Mesendoderm (in vitro differentiated cells): ENCODE results near the gene PLPPR3.
A peak's percentile ranks its signal among the peaks of the same experiment; 100 is the strongest.

ENCODE experiments used
- DNase-seq: peaks from one replicate; pipeline ENCODE4 v3.0.0; 2013
- H2AK5ac ChIP-seq: 2 replicates; pipeline ENCODE4 v1.6.1; 2013; ENCODE audit warnings: low read length, inconsistent platforms
- H2BK120ac ChIP-seq: 2 replicates; pipeline ENCODE4 v1.6.1; 2013; ENCODE audit warnings: low read depth, mild to moderate bottlenecking, low read length, moderate library complexity, mixed read lengths
- H2BK15ac ChIP-seq: replicated peaks from 2 replicates; pipeline ENCODE4 v1.6.1; 2013; ENCODE audit warnings: low read depth, mild to moderate bottlenecking, moderate library complexity
- H2BK5ac ChIP-seq: 2 replicates; pipeline ENCODE4 v1.6.1; 2013; ENCODE audit warnings: low read length, inconsistent platforms
- H3K18ac ChIP-seq: 2 replicates; pipeline ENCODE4 v1.6.1; 2013; ENCODE audit warnings: mild to moderate bottlenecking, low read length, mixed read lengths
- H3K23ac ChIP-seq: one replicate; pipeline ENCODE4 v1.6.1; 2013; ENCODE audit warnings: low read length
- H3K27ac ChIP-seq: 2 replicates; pipeline ENCODE4 v1.5.1; 2013; ENCODE audit warnings: low read depth, mild to moderate bottlenecking, inconsistent platforms, low read length, moderate library complexity
- H3K27me3 ChIP-seq: 2 replicates; pipeline ENCODE4 v1.6.1; 2013; ENCODE audit warnings: low read length, control low read depth, mild to moderate bottlenecking, inconsistent platforms; ENCODE audit not compliant: insufficient read depth, poor library complexity
- H3K36me3 ChIP-seq: 2 replicates; pipeline ENCODE4 v1.6.1; 2013; ENCODE audit warnings: low read length, inconsistent platforms; ENCODE audit not compliant: control insufficient read depth, insufficient read depth
- H3K4ac ChIP-seq: one replicate; pipeline ENCODE4 v1.6.1; 2013; ENCODE audit warnings: low read depth, mild to moderate bottlenecking, low read length, moderate library complexity
- H3K4me1 ChIP-seq: 2 replicates; pipeline ENCODE4 v1.6.1; 2013; ENCODE audit warnings: low read depth, low read length, inconsistent platforms; ENCODE audit not compliant: control insufficient read depth
- H3K4me2 ChIP-seq: 2 replicates; pipeline ENCODE4 v1.6.1; 2013; ENCODE audit warnings: low read length
- H3K4me3 ChIP-seq: 2 replicates; pipeline ENCODE4 v1.5.1; 2013; ENCODE audit warnings: mild to moderate bottlenecking, low read length
- H3K56ac ChIP-seq: one replicate; pipeline ENCODE4 v1.6.1; 2013; ENCODE audit warnings: low read length
- H3K79me1 ChIP-seq: 2 replicates; pipeline ENCODE4 v1.6.1; 2013; ENCODE audit warnings: low read length, inconsistent platforms
- H3K79me2 ChIP-seq: 2 replicates; pipeline ENCODE4 v1.6.1; 2013; ENCODE audit warnings: mild to moderate bottlenecking, low read length; ENCODE audit not compliant: control insufficient read depth, insufficient read depth
- H3K9ac ChIP-seq: 2 replicates; pipeline ENCODE4 v1.6.1; 2013; ENCODE audit warnings: low read length, inconsistent platforms
- H4K5ac ChIP-seq: one replicate; pipeline ENCODE4 v1.6.1; 2013; ENCODE audit warnings: low read length
- H4K8ac ChIP-seq: one replicate; pipeline ENCODE4 v1.6.1; 2013; ENCODE audit warnings: low read depth, mild to moderate bottlenecking, control low read depth, low read length, moderate library complexity
- WGBS: extraction: QIAGEN DNeasy Blood & Tissue Kit; methylation state at CpG from one replicate; pipeline ENCODE4 v1.1.7; 2013; ENCODE audit warnings: low lambda C conversion rate, missing lambda C conversion rate; ENCODE audit not compliant: insufficient coverage; ENCODE audit errors: extremely low coverage; 5-methylcytosine and 5-hydroxymethylcytosine counted together

The PLPPR3 gene

DNA sequence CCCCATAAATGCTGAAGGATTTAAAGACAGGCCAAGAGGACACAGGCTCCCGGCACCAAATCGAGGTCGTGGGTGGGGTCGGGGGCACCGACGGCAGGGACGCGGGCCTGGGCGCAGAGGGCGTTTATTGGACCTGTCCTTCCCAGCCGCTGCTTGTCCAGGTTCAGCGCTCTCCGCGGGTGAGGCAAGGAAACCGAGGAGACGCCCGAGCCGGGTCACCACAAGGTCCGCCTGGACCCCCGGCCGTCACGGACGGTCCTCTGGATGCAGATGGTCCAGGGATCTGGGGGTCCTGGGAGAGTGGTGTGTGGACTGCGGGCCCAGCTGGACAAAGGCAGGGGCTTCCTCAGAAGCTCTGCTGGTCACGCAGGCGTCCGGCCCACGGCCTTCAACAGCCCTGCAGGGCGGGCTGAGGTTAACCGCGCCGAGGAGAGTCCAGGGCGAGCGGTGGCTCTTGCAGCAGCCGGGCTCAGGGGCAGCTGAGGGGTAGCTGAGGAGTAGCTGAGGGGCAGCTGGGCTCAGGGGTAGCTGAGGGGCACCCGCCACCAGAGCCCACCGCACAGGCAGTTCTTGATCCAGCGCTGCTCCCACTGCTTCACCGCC is 46.2 kb upstream of the PLPPR3 start:
- Histone ChIP-seq H3K4me1 (no peaks in the 10 kb centered on the region), H2AK5ac (no peak overlapping the region), H3K79me2 (no peaks in the 10 kb centered on the region), H3K18ac (no peak overlapping the region), H3K56ac (no peak overlapping the region), H3K4me3 (no peak overlapping the region), H3K79me1 (no peaks in the 10 kb centered on the region), H3K27ac (no peak overlapping the region), H3K9ac (no peak overlapping the region), H3K27me3 (no peaks in the 10 kb centered on the region), H2BK15ac (no peak overlapping the region), H3K4me2 (no peak overlapping the region), H4K8ac (no peak overlapping the region), H2BK120ac (no peak overlapping the region), H3K23ac (no peak overlapping the region), H2BK5ac (no peak overlapping the region), H3K36me3 (peaks cover 2% of the 10 kb centered on the region), H4K5ac (no peak overlapping the region), H3K4ac (no peak overlapping the region)
- WGBS, result no CpG with 5 or more reads among the region's 39 CpGs
- no peak for DNase-seq

DNA sequence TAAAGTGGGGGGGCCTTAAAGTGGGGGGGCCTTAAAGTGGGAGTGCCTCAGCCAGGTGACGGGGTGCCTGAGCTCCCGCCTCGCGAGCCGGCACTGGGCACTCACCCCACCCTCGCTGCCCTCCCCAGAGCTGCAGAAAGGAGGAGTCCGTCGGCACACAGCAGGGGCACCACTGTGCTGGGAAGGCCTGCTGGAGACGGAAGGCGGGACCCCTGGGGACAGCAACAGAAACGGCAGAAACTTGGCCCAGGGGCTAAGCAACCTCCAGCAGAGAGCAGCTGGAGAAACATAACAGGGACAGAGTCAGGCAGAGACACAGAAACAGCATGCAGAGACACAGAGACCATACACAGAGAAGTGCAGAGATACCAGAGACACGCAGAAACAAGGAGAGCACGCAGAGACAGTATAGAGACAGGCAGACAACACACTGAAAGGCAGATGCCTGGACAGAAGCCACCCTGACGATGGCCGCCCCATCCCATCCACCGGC is 45.6 kb upstream of the PLPPR3 start:
- H3K56ac ChIP-seq, result no peak overlapping the region
- no peak overlapping the region for H3K27ac ChIP-seq
- no peaks in the 10 kb centered on the region for H3K27me3 ChIP-seq
- no peak overlapping the region for H3K9ac ChIP-seq
- H3K4me1 ChIP-seq, result no peaks in the 10 kb centered on the region
- H2BK5ac ChIP-seq, result no peak overlapping the region
- no peak overlapping the region for H3K18ac ChIP-seq
- no peak overlapping the region for H4K8ac ChIP-seq
- no peak overlapping the region for H4K5ac ChIP-seq
- H3K4me2 ChIP-seq, result no peak overlapping the region
- no peak overlapping the region for H3K4me3 ChIP-seq
- no peak overlapping the region for H3K23ac ChIP-seq
- H3K4ac ChIP-seq, result no peak overlapping the region
- no peak overlapping the region for H2BK120ac ChIP-seq
- peaks cover 2% of the 10 kb centered on the region for H3K36me3 ChIP-seq
- H3K79me2 ChIP-seq, result no peaks in the 10 kb centered on the region
- H2AK5ac ChIP-seq, result no peak overlapping the region
- DNase-seq, result no peak
- no peak overlapping the region for H2BK15ac ChIP-seq
- no peaks in the 10 kb centered on the region for H3K79me1 ChIP-seq
- no CpG with 5 or more reads among the region's 16 CpGs for WGBS

DNA sequence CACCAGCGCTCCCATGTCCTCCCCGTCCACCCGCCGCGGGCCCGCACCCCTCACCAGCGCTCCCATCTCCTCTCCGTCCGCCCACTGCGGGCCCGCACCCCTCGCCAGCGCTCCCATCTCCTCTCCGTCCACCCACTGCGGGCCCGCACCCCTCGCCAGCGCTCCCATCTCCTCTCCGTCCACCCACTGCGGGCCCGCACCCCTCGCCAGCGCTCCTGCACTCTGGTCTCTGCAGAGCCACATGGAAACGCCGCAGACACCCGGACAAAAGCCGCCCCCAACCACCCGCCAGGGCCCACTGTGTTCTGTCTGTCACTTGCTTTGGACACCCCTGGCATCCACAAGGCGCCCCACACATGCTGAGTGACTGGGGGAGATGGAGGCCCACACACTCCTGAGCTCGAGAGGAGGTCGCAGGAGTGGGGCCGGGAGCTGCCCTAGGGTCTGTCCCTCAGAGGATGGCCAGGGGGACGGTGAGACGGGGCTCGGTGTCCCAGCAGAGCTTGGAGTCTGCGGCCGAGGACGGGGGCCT is 45.1 kb upstream of the PLPPR3 start:
- WGBS, result no CpG with 5 or more reads among the region's 38 CpGs
- Histone ChIP-seq H3K23ac (no peak overlapping the region), H4K8ac (no peak overlapping the region), H4K5ac (no peak overlapping the region), H3K4me3 (no peak overlapping the region), H2BK15ac (no peak overlapping the region), H3K4ac (no peak overlapping the region), H3K27ac (no peak overlapping the region), H3K27me3 (no peaks in the 10 kb centered on the region), H2BK5ac (no peak overlapping the region), H3K36me3 (peaks cover 2% of the 10 kb centered on the region), H3K4me2 (no peak overlapping the region), H3K4me1 (no peaks in the 10 kb centered on the region), H3K9ac (no peak overlapping the region), H2AK5ac (no peak overlapping the region), H3K56ac (no peak overlapping the region), H3K18ac (no peak overlapping the region), H3K79me1 (no peaks in the 10 kb centered on the region), H3K79me2 (no peaks in the 10 kb centered on the region), H2BK120ac (no peak overlapping the region)
- no peak for DNase-seq

DNA sequence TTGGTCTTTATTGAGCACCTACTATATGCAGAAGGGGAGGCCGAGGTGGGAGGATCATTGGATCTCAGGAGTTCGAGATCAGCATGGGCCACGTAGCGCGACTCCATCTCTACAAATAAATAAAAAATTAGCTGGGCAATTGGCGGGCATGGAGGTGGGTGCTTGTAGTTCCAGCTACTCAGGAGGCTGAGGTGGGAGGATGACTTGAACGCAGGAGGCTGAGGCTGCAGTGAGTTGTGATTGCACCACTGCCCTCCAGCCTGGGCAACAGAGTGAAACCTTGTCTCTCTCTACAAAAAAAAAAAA is 41.5 kb upstream of the PLPPR3 start:
- Histone ChIP-seq H3K56ac (no peak overlapping the region), H3K4ac (no peak overlapping the region), H3K79me2 (no peaks in the 10 kb centered on the region), H3K4me3 (no peak overlapping the region), H3K27me3 (peaks cover 6% of the 10 kb centered on the region), H4K5ac (no peak overlapping the region), H3K4me2 (no peak overlapping the region), H2BK15ac (no peak overlapping the region), H3K9ac (no peak overlapping the region), H2BK120ac (no peak overlapping the region), H2BK5ac (no peak overlapping the region), H3K79me1 (no peaks in the 10 kb centered on the region), H3K36me3 (no peaks in the 10 kb centered on the region), H3K18ac (no peak overlapping the region), H3K27ac (no peak overlapping the region), H3K4me1 (no peaks in the 10 kb centered on the region), H3K23ac (no peak overlapping the region), H4K8ac (no peak overlapping the region), H2AK5ac (no peak overlapping the region)
- no CpG with 5 or more reads among the region's 7 CpGs for WGBS
- no peak for DNase-seq

DNA sequence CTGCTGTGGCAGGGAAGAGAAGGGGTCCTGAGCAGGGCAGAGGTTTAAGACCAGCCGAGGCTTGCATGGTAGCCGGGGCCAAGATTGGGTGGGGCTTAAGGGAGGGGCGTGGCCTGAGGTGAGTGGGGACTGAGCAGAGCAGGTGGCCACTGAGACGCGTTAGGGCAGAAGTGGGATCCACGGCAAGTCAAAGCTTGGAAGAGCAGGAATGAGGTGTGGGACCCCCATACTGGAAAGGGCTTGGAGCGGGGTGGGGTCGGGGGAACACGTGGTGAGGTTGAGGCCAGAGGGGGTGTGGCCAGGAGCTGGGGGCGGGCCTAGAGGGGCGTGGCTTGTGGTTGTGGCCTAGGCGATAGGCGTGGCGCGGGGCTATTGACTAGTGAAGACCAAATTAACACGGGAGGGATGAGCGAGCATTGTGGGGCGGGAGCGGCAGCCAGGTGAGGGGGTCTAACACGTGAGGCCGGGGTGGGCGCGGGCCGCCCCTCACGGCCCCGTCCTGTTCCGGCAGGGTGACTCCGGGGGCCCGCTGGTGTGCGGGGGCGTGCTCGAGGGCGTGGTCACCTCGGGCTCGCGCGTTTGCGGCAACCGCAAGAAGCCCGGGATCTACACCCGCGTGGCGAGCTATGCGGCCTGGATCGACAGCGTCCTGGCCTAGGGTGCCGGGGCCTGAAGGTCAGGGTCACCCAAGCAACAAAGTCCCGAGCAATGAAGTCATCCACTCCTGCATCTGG is 41.0 kb upstream of the PLPPR3 start:
- Histone ChIP-seq H2BK120ac (no peak overlapping the region), H3K36me3 (no peaks in the 10 kb centered on the region), H2AK5ac (no peak overlapping the region), H3K4me2 (no peak overlapping the region), H3K23ac (no peak overlapping the region), H2BK5ac (no peak overlapping the region), H3K27me3 (peaks cover 6% of the 10 kb centered on the region), H3K18ac (no peak overlapping the region), H3K79me2 (no peaks in the 10 kb centered on the region), H4K8ac (no peak overlapping the region), H3K4me3 (no peak overlapping the region), H3K27ac (no peak overlapping the region), H2BK15ac (no peak overlapping the region), H3K9ac (no peak overlapping the region), H3K4me1 (no peaks in the 10 kb centered on the region), H3K4ac (no peak overlapping the region), H4K5ac (no peak overlapping the region), H3K79me1 (no peaks in the 10 kb centered on the region), H3K56ac (no peak overlapping the region)
- peak; percentile 86 for DNase-seq
- WGBS, result no CpG with 5 or more reads among the region's 48 CpGs
